ENCODE measurements around the gene SAMD9.
"Not testable (repeated sequence)": the region's sequence is repeated elsewhere in the genome, so short reads cannot be mapped to it uniquely, and the experiment has no call there.

The SAMD9 gene

DNA sequence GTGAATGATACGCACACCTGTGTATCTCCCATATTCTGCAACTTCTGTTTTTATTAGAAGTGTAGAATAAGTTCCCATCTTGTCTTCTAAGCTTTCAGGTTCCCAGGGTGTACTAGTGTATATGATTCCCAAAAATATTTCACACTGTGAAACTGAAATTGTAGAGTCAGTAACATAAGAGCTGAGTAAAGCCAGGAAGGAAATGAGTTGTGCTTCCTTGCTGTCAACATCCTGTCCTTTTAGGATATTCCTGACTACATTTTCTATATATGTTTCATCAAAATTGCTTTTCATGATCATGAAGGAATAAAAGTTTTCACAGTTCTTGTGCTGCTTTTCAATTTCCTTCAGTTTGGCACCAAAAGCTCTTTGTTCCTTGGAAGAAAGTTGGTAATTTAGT, 15.2 kb upstream of the SAMD9 start:
- TF ChIP-seq, protein P1, sequence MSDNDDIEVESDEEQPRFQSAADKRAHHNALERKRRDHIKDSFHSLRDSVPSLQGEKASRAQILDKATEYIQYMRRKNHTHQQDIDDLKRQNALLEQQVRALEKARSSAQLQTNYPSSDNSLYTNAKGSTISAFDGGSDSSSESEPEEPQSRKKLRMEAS (IDR thresholded peaks at IDR 0.05; ENCODE audit: low read depth, low read length) = no peak
- TF ChIP-seq POLR2A (IDR thresholded peaks at IDR 0.05; ENCODE audit: extremely low read depth, insufficient read length) (no peak), MYC (IDR thresholded peaks at IDR 0.05; ENCODE audit: low read depth, low read length) (no peak)
- TF ChIP-seq, protein P2, sequence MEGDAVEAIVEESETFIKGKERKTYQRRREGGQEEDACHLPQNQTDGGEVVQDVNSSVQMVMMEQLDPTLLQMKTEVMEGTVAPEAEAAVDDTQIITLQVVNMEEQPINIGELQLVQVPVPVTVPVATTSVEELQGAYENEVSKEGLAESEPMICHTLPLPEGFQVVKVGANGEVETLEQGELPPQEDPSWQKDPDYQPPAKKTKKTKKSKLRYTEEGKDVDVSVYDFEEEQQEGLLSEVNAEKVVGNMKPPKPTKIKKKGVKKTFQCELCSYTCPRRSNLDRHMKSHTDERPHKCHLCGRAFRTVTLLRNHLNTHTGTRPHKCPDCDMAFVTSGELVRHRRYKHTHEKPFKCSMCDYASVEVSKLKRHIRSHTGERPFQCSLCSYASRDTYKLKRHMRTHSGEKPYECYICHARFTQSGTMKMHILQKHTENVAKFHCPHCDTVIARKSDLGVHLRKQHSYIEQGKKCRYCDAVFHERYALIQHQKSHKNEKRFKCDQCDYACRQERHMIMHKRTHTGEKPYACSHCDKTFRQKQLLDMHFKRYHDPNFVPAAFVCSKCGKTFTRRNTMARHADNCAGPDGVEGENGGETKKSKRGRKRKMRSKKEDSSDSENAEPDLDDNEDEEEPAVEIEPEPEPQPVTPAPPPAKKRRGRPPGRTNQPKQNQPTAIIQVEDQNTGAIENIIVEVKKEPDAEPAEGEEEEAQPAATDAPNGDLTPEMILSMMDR (IDR thresholded peaks at IDR 0.05; ENCODE audit: low read depth, low read length) = no peak
- DNase-seq (ENCODE audit: low read depth) = no peak
- H3K4me3 ChIP-seq (ENCODE audit: low read depth, low read length) = no peak overlapping the region

DNA sequence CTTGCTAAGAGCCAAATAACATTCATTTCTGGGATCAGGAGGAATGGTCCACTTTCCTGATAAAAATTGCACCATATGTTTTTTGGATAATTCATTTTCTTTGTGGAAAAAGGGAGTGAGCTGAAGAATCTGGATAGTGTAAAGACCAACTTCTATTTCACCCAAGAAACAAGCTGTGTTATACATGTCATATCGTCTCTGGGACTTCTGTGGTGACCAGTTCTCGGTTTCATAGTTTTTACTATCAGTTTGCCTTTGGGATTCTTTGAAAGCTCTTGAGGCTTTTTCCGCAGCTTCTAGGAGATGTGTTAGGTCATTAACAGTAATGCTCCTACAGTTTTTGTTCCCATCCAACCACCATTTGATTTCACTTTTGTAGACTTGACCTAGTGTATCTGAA, 14.4 kb upstream of the SAMD9 start:
- no peak for TF ChIP-seq POLR2A (IDR thresholded peaks at IDR 0.05; ENCODE audit: extremely low read depth, insufficient read length)
- no peak for TF ChIP-seq MYC (IDR thresholded peaks at IDR 0.05; ENCODE audit: low read depth, low read length)
- TF ChIP-seq, protein P2 (IDR thresholded peaks at IDR 0.05; ENCODE audit: low read depth, low read length) = no peak
- TF ChIP-seq, protein P1 (IDR thresholded peaks at IDR 0.05; ENCODE audit: low read depth, low read length) = no peak
- DNase-seq (ENCODE audit: low read depth) = no peak
- H3K4me3 ChIP-seq (ENCODE audit: low read depth, low read length) = no peak overlapping the region

DNA sequence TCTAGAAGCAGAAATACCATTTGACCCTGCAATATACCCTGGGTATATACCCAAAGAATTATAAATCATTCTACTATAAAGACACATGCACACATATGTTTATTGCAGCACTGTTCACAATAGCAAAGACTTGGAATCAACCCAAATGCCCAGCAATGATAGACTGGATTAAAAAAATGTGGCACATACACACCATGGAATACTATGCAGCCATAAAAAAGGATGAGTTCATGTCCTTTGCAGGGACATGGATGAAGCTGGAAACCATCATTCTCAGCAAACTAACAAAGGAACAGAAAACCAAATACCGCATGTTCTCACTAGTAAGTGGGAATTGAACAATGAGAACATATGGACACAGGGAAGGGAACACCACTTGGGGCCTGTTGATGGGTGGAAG, 9.2 kb upstream of the SAMD9 start:
- DNase-seq (ENCODE audit: low read depth); H3K4me3 ChIP-seq (ENCODE audit: low read depth, low read length): not testable (repeated sequence)

DNA sequence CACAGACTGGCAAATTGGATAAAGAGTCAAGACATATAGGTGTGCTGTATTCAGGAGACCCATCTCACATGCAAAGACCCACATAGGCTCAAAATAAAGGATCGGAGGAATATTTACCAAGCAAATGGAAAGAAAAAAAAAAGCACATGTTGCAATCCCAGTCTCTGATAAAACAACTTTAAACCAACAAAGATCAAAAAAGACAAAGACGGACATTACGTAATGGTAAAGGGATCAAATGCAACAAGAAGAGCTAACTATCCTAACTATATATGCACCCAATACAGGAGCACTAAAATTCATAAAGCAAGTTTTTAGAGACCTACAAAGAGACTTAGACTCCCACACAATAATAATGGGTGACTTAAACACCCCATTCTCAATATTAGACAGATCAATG, 5.8 kb upstream of the SAMD9 start:
- DNase-seq (ENCODE audit: low read depth); H3K4me3 ChIP-seq (ENCODE audit: low read depth, low read length): not testable (repeated sequence)

DNA sequence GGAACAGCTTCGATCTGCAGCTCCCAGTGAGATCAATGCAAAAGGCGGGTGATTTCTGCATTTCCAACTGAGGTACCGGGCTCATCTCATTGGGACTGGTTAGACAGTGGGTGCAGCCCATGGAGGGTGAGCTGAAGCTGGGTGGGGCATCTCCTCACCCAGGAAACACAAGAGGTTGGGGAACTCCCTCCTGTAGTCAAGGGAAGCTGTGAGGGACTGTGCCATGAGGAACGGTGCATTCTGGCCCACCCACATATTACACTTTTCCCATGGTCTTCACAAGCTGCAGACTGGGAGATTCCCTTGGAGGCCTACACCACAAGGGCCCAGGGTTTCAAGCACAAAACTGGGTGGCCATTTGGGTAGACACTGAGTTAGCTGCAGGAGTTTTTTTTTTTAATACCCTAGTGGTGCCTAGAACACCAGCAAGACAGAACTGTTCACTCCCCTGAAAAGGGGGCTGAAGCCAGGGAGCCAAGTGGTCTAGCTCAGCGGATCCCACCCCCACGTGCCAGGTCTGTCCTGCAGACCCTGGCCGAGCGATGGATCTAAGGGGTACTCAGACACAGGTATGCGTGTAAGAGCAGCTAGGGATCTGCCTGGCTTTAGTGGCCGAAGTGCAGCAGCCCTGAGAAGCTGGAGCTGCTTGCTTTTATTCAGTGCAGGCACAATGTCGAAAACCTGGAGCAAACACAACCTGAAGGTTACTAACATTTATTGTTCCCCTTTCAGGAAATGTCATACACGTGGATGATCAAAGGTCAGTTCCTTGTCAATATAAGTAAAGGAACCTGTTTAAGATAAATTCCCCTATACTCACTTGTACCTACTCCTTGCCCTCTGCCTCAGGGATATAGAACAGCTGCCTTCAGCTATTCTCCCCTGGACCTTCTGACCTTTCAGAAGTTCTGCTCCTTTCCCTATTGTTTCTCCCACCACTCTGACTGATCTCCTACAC, 3.1 kb upstream of the SAMD9 start:
- TF ChIP-seq, protein P2 (IDR thresholded peaks at IDR 0.05; ENCODE audit: low read depth, low read length) = no peak
- TF ChIP-seq MYC (IDR thresholded peaks at IDR 0.05; ENCODE audit: low read depth, low read length) (no peak), POLR2A (IDR thresholded peaks at IDR 0.05; ENCODE audit: extremely low read depth, insufficient read length) (no peak)
- TF ChIP-seq, protein P1 (IDR thresholded peaks at IDR 0.05; ENCODE audit: low read depth, low read length) = no peak
- H3K4me3 ChIP-seq (ENCODE audit: low read depth, low read length) = no peak overlapping the region
- DNase-seq (ENCODE audit: low read depth) = no peak

DNA sequence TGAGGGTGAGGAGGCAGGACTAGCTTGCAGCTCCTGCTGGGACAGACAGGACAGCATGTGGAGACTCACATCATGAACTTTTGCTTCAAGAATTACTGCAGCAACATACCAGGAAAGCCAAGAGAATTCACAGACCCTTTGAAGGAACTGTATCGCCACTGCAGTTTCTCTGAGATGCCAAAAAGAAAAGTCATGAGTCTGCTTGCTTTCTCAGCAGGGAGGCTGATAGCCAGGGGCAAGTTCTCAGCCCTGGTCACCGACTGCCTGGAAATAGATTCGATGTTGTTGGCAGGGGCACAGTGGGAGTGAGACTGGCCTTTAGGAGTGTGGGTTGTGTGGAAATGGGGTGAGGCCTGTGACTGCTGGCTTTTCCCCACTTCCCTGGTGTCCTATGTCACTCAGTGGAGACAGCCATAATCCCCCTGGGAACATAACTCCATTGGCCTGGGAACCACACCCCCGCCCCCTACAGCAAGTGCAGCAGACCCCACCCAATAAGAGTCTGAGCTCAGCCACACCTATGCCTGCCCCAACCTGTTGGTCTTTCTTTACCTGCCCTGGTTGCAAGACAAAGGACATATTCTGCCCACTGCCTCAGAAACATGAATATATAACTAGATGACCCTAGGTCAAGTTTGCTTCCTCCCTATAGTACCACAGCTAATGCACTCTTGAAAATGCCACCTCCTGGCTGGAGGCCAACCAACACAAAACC, 1.6 kb upstream of the SAMD9 start:
- TF ChIP-seq MYC (IDR thresholded peaks at IDR 0.05; ENCODE audit: low read depth, low read length) = no peak
- TF ChIP-seq POLR2A (IDR thresholded peaks at IDR 0.05; ENCODE audit: extremely low read depth, insufficient read length) = no peak
- TF ChIP-seq, protein P1 (IDR thresholded peaks at IDR 0.05; ENCODE audit: low read depth, low read length) = no peak
- TF ChIP-seq, protein P2 (IDR thresholded peaks at IDR 0.05; ENCODE audit: low read depth, low read length) = no peak
- no peak for DNase-seq (ENCODE audit: low read depth)
- no peak overlapping the region for H3K4me3 ChIP-seq (ENCODE audit: low read depth, low read length)

Data from NB4 (cell line).